ENCODE results near the gene GNL3.

DNA sequence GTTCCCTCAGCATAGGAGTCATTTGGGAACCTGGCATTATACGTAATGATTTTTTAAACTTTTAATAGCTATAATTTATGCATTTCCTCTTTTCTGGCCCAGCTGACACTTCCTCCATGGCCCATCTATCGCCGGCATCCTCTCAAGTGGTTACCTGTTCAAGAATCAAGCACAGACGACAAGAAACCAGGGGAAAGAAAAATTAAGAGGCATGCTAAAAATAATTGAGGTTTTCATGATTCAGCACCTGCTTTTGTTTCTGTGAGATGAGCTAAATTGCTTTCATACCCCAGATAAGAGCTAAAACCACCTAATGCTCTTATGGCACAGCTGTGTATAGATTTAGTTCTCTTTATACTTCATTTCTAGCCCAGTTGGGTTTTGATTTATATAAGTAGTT is 21.8 kb downstream of the GNL3 start:
- TF ChIP-seq POLR2AphosphoS5 (IDR thresholded peaks at IDR 0.05; ENCODE audit: low read depth, low read length) (no peak), POLR2A (IDR thresholded peaks at IDR 0.05; ENCODE audit: low read depth, low read length) (no peak), TAF1 (IDR thresholded peaks at IDR 0.05; ENCODE audit: low read depth, low read length) (no peak), PAX5 (IDR thresholded peaks at IDR 0.05; ENCODE audit: insufficient read depth, low read length, severe bottlenecking) (no peak), SPI1 (IDR thresholded peaks at IDR 0.05; ENCODE audit: low read depth, low read length) (peak; percentile 80), POU2F2 (IDR thresholded peaks at IDR 0.05; ENCODE audit: low read depth, low read length) (no peak)
